Esophagus squamous epithelium (tissue), 4 donors: ENCODE measurements around the gene ZBTB8B.

Source experiments
- CTCF ChIP-seq, 6 experiments: fragments of 450-650 bp in 4 of 6; fragments of 200-600 bp in 2 of 6; sonication (generic) in 2 of 6; IDR thresholded peaks; one replicate each; pipeline ENCODE4 v1.5.1; 2016 to 2019; ENCODE audit warnings: antibody characterized with exemption in 6 of 6, mild to moderate bottlenecking in 4 of 6, moderate library complexity in 4 of 6
- POLR2A ChIP-seq, 4 donors: fragments of 450-650 bp; IDR thresholded peaks; one replicate each; pipeline ENCODE4 v1.6.1; 2017; ENCODE audit warnings: antibody characterized with exemption in 4 of 4, mild to moderate bottlenecking in 4 of 4, moderate library complexity in 3 of 4

- no peak for TF ChIP-seq CTCF (IDR thresholded peaks at IDR 0.05)
- TF ChIP-seq POLR2A (IDR thresholded peaks at IDR 0.05) = no peak
Measured at GRCh38 chr1:32494196-32494595, 29.3 kb downstream of the ZBTB8B start.
